Stimulated activated CD4-positive, alpha-beta T cell treated with anti-CD3 and anti-CD28 coated beads, Interleukin-12 subunit alpha, Interleukin-12 subunit beta, amount 100 ng/mL, for 24 hours (primary cell): Measurements from ENCODE around the gene SYT1.
"Not testable (repeated sequence)": the region's sequence is repeated elsewhere in the genome, so short reads cannot be mapped to it uniquely, and the experiment has no call there.

Experiments
- DNase-seq, 2 experiments: peaks; one replicate each; pipeline ENCODE4 v3.0.0-alpha.2; 2020; ENCODE audit warnings: low read depth in 2 of 2

SYT1 gene

GRCh38 chr12:78864403-78864869, at the start of gene SYT1:
SYT1 (plus strand) TSS chr12:78864774.
- no peak for DNase-seq

GRCh38 chr12:78818487-78818886, 46.1 kb upstream of the SYT1 start:
- no peak for DNase-seq

- no peak for DNase-seq
Observed at GRCh38 chr12:78820946-78821345, 43.6 kb upstream of the SYT1 start.

- no peak for DNase-seq
Observed at GRCh38 chr12:78824918-78825317, 39.7 kb upstream of the SYT1 start.

GRCh38 chr12:78829690-78830089, 34.9 kb upstream of the SYT1 start:
- DNase-seq = no peak

GRCh38 chr12:78835493-78835892, 29.1 kb upstream of the SYT1 start:
- no peak for DNase-seq

GRCh38 chr12:78840518-78841019, 24.0 kb upstream of the SYT1 start:
- not testable (repeated sequence) for DNase-seq

- no peak for DNase-seq
Observed at GRCh38 chr12:78853231-78853630, 11.3 kb upstream of the SYT1 start.

- DNase-seq = no peak
Observed at GRCh38 chr12:78863482-78864402, 832 bp upstream of the SYT1 start.

- no peak for DNase-seq
Observed at GRCh38 chr12:78864870-78865463, 393 bp downstream of the SYT1 start.

GRCh38 chr12:78865516-78865915, 942 bp downstream of the SYT1 start:
- no peak for DNase-seq

GRCh38 chr12:78866518-78866917, 1.9 kb downstream of the SYT1 start:
- no peak for DNase-seq

- no peak for DNase-seq
Observed at GRCh38 chr12:78870539-78870938, 6.0 kb downstream of the SYT1 start.

- DNase-seq = no peak
Observed at GRCh38 chr12:78871566-78871965, 7.0 kb downstream of the SYT1 start.

- no peak for DNase-seq
Observed at GRCh38 chr12:78878459-78878858, 13.9 kb downstream of the SYT1 start.

- DNase-seq = no peak
Observed at GRCh38 chr12:78878866-78879265, 14.3 kb downstream of the SYT1 start.

GRCh38 chr12:78880078-78880477, 15.5 kb downstream of the SYT1 start:
- DNase-seq = no peak

- DNase-seq = no peak
Observed at GRCh38 chr12:78881685-78882084, 17.1 kb downstream of the SYT1 start.

- DNase-seq = no peak
Observed at GRCh38 chr12:78885466-78885865, 20.9 kb downstream of the SYT1 start.

GRCh38 chr12:78886719-78887407, 22.3 kb downstream of the SYT1 start:
- DNase-seq = no peak

- DNase-seq = no peak
Observed at GRCh38 chr12:78887444-78887843, 22.9 kb downstream of the SYT1 start.

GRCh38 chr12:78888568-78888967, 24.0 kb downstream of the SYT1 start:
- DNase-seq = no peak
